K562 (cell line): ENCODE measurements around the gene ZNF565. TPM values are rescaled to one million over a fixed set of nuclear protein-coding genes. Genes with fewer than 3 reads are reported as not detected.

Experiments used
- ATAC-seq: fragments of 200-7000 bp; cut with Tn5 transposase; 3 replicates; pipeline ENCODE4 v1.9.1; 2020; ENCODE audit warnings: moderate library complexity
- BruUV-seq: library from RNA; stranded (reverse); fragments of 400-500 nt; replicated peaks from 2 replicates; lab custom pipeline; 2021; lab: Mats Ljungman, UMichigan
- CTCF ChIA-PET: fragments of 300-600 bp; formaldehyde crosslinking; extraction: SDS; loops from one replicate; lab custom pipeline; 2021; ENCODE audit warnings: low intra/inter-chr PET ratio; lab: Yijun Ruan, JAX
- POLR2A ChIA-PET: fragments of 300-600, 350-650 bp; sonication (Branson Sonifier 250); formaldehyde crosslinking; extraction: SDS; loops from one replicate; lab custom pipeline; 2021; ENCODE audit warnings: antibody characterized with exemption, inconsistent platforms; lab: Yijun Ruan, JAX
- DNase-seq, 4 experiments: peaks; one replicate each; pipeline versions ENCODE4 v3.0.0 to v3.0.0-alpha.2; 2011 to 2018; ENCODE audit warnings: low spot score in 3 of 4, mixed read lengths in 3 of 4; ENCODE audit errors: extremely low read depth in 1 of 4
- FAIRE-seq: peaks from 2 replicates; lab custom pipeline; 2011; peaks lifted over from hg19 to GRCh38; lab: Jason Lieb, UNC
- H2AFZ ChIP-seq: 2 replicates; pipeline ENCODE4 v1.6.0; 2011; ENCODE audit warnings: low read depth, low read length, control low read depth, inconsistent platforms
- H3K27ac ChIP-seq: fragments of 200-600 bp; 3 replicates; pipeline ENCODE4 v1.8.0; 2011; ENCODE audit warnings: low read depth, mild to moderate bottlenecking, control low read depth, inconsistent platforms, low read length, moderate library complexity, mixed read lengths; ENCODE audit errors: extremely low read depth
- H3K27me3 ChIP-seq, 2 experiments: fragments of 300-600 bp in 1 of 2; 2 replicates in 1 of 2; 3 replicates in 1 of 2; pipeline versions ENCODE4 v1.6.0 to v1.8.0; 2011; ENCODE audit warnings: inconsistent platforms in 2 of 2, low read length in 2 of 2, mild to moderate bottlenecking in 1 of 2, mixed read lengths in 1 of 2, moderate library complexity in 1 of 2; ENCODE audit not compliant: control insufficient read depth in 2 of 2, insufficient read depth in 2 of 2
- H3K36me3 ChIP-seq: fragments of 300-600 bp; 3 replicates; pipeline ENCODE4 v1.8.0; 2011; ENCODE audit warnings: mild to moderate bottlenecking, low read length, inconsistent platforms; ENCODE audit not compliant: control insufficient read depth, insufficient read depth
- H3K4me1 ChIP-seq, 2 experiments: fragments of 200-600 bp in 1 of 2; replicated peaks in 1 of 2; 2 replicates in 1 of 2; 3 replicates in 1 of 2; pipeline versions ENCODE4 v1.5.1 to v1.8.0; 2011; ENCODE audit warnings: inconsistent platforms in 2 of 2, low read length in 2 of 2, mild to moderate bottlenecking in 1 of 2, mixed read lengths in 1 of 2, moderate library complexity in 1 of 2; ENCODE audit not compliant: control insufficient read depth in 2 of 2, insufficient read depth in 2 of 2
- H3K4me2 ChIP-seq: 2 replicates; pipeline ENCODE4 v1.6.1; 2011; ENCODE audit warnings: low read length, control low read depth, inconsistent platforms, mixed read lengths; ENCODE audit not compliant: insufficient read depth
- H3K4me3 ChIP-seq: fragments of 200-600 bp; sonication (generic), shearing (Covaris generic); 2 replicates; pipeline ENCODE4 v1.5.1; 2016; ENCODE audit warnings: control low read depth, inconsistent platforms
- H3K79me2 ChIP-seq: fragments of 200-600 bp; 3 replicates; pipeline ENCODE4 v1.8.0; 2011; ENCODE audit warnings: low read length, inconsistent platforms; ENCODE audit not compliant: control insufficient read depth, insufficient read depth
- H3K9ac ChIP-seq, 2 experiments: 2 replicates each; pipeline versions ENCODE4 v1.6.0 to v1.6.1; 2011; ENCODE audit warnings: low read depth in 2 of 2, low read length in 2 of 2, control low read depth in 1 of 2, inconsistent platforms in 1 of 2, mild to moderate bottlenecking in 1 of 2, mixed read lengths in 1 of 2; ENCODE audit not compliant: insufficient read depth in 1 of 2
- H3K9me1 ChIP-seq: one replicate; pipeline ENCODE4 v1.6.0; 2011; ENCODE audit warnings: inconsistent platforms, mild to moderate bottlenecking, low read length, moderate library complexity; ENCODE audit not compliant: control insufficient read depth, insufficient read depth
- H3K9me3 ChIP-seq: replicated peaks from 2 replicates; pipeline ENCODE4 v1.5.1; 2011; ENCODE audit warnings: low read depth, low read length, inconsistent platforms; ENCODE audit not compliant: control insufficient read depth, insufficient read depth
- H4K20me1 ChIP-seq: replicated peaks from 2 replicates; pipeline ENCODE4 v1.6.1; 2011; ENCODE audit warnings: low read length, inconsistent platforms, mixed read lengths; ENCODE audit not compliant: control insufficient read depth, insufficient read depth
- CCNT2 ChIP-seq: IDR thresholded peaks from 2 replicates; pipeline ENCODE4 v1.6.1; 2011; ENCODE audit warnings: borderline replicate concordance, low read depth, mild to moderate bottlenecking, moderate library complexity, mixed read lengths, low read length; ENCODE audit not compliant: insufficient read length; ENCODE audit errors: extremely low read depth
- DNMT1 ChIP-seq: fragments of 450-650 bp; IDR thresholded peaks from 2 replicates; pipeline ENCODE4 v1.6.1; 2016; ENCODE audit warnings: antibody characterized with exemption, mild to moderate bottlenecking
- EP400 ChIP-seq: fragments of 450-650 bp; IDR thresholded peaks from 2 replicates; pipeline ENCODE4 v1.6.1; 2017; ENCODE audit warnings: antibody characterized with exemption, mild to moderate bottlenecking, moderate library complexity
- ETV6 ChIP-seq, 3 experiments: fragments of 150-350 bp in 1 of 3; sonication (generic) in 1 of 3; formaldehyde crosslinking in 1 of 3; IDR thresholded peaks; 2 replicates each; pipeline versions ENCODE4 v1.6.1 to v1.8.0; 2014 to 2022; ENCODE audit warnings: borderline replicate concordance in 2 of 3, low read depth in 2 of 3, antibody characterized with exemption in 1 of 3, low read length in 1 of 3, mild to moderate bottlenecking in 1 of 3, missing genetic modification reagents in 1 of 3
- MIER1 ChIP-seq: fragments of 450-650 bp; IDR thresholded peaks from 2 replicates; pipeline ENCODE4 v1.6.1; 2016; ENCODE audit warnings: antibody characterized with exemption, mild to moderate bottlenecking, low read depth
- NCOA6 ChIP-seq: fragments of 450-650 bp; IDR thresholded peaks from 2 replicates; pipeline ENCODE4 v1.6.1; 2017; ENCODE audit warnings: mild to moderate bottlenecking
- NFE2L1 ChIP-seq: fragments of 450-650 bp; IDR thresholded peaks from 2 replicates; pipeline ENCODE4 v1.6.1; 2016; ENCODE audit warnings: missing genetic modification characterization, low read depth, mild to moderate bottlenecking, missing compliant biosample characterization, moderate library complexity, borderline replicate concordance
- ZNF431 ChIP-seq: sonication (generic); formaldehyde crosslinking; IDR thresholded peaks from 2 replicates; pipeline ENCODE4 v1.8.0; 2022; ENCODE audit warnings: mild to moderate bottlenecking, missing genetic modification reagents
- ZNF445 ChIP-seq: fragments of 250-450 bp; sonication (Bioruptor Pico); IDR thresholded peaks from 2 replicates; pipeline ENCODE4 v1.4.0; 2020; ENCODE audit warnings: low read depth, mild to moderate bottlenecking, moderate library complexity
- ZNF764 ChIP-seq: fragments of 250-450 bp; sonication (Bioruptor Pico); IDR thresholded peaks from 2 replicates; pipeline ENCODE4 v1.4.0; 2020; ENCODE audit warnings: low read depth, mild to moderate bottlenecking, moderate library complexity
- WGBS: fragments of 100-300 bp; shearing (Covaris generic); methylation state at CpG from one replicate; pipeline ENCODE4 v1.1.6; 2016; ENCODE audit warnings: low coverage, mixed read lengths; ENCODE audit not compliant: insufficient coverage; ENCODE audit errors: missing lambda C conversion rate; 5-methylcytosine and 5-hydroxymethylcytosine counted together
- in situ Hi-C: fragments of 300-500 bp; cut with MboI; formaldehyde crosslinking; loops from 4 replicates; pipeline ENCODE4 v1.15.0; 2018; ENCODE audit warnings: inconsistent platforms, mixed read lengths
- intact Hi-C: fragments of 100-400 bp; cut with micrococcal nuclease; formaldehyde crosslinking; loops from 2 replicates; pipeline ENCODE4 v1.14.2; 2022
- polyA plus RNA-seq, 8 experiments: library from polyadenylated mRNA; depleted of rRNA in 4 of 8; stranded (reverse) in 5 of 8; unstranded in 3 of 8; fragments of >200 nt; fragmentation: Nextera tagmentation in 2 of 8; fragmentation: Illumina TruSeq in 1 of 8; extraction: Ambion mirVana in 2 of 8; extraction: Trizol in 1 of 8; gene quantifications; 2 replicates each; pipeline versions ENCODE4 v1.2.1 to v1.2.3, GENCODE V29; 2011 to 2014; ENCODE audit warnings: inconsistent platforms in 1 of 8, missing spikeins in 1 of 8
- total RNA-seq, 7 experiments: library from RNA; depleted of rRNA in 6 of 7; stranded (reverse); fragments of >200 nt in 6 of 7; fragmentation: Illumina TruSeq in 2 of 7; extraction: Trizol in 2 of 7; gene quantifications; 2 replicates each; pipeline versions ENCODE4 v1.2.1 to v1.2.3, GENCODE V29; 2011 to 2021; ENCODE audit warnings: low replicate concordance in 1 of 7
- TF ChIP-seq, protein P1 (sequence below): fragments of 250-450 bp; sonication (Bioruptor Pico); IDR thresholded peaks from 2 replicates; pipeline ENCODE4 v1.5.0; 2022; ENCODE audit warnings: mild to moderate bottlenecking
- TF ChIP-seq, protein P2 (sequence below): fragments of 450-650 bp; formaldehyde crosslinking; IDR thresholded peaks from 2 replicates; pipeline ENCODE4 v1.4.0; 2020; ENCODE audit warnings: mild to moderate bottlenecking, mixed read lengths
- TF ChIP-seq, protein P3 (sequence below): fragments of 450-650 bp; formaldehyde crosslinking; IDR thresholded peaks from 2 replicates; pipeline ENCODE4 v1.4.0; 2022; ENCODE audit warnings: missing genetic modification characterization

Gene ZNF565
- total and polyA plus RNA-seq, 9 of the 15 experiments (the other 6 are each of a cell fraction or from before 2014, with no cell fraction given) = 1.3 to 3.2 (median 2.6) TPM

DNA sequence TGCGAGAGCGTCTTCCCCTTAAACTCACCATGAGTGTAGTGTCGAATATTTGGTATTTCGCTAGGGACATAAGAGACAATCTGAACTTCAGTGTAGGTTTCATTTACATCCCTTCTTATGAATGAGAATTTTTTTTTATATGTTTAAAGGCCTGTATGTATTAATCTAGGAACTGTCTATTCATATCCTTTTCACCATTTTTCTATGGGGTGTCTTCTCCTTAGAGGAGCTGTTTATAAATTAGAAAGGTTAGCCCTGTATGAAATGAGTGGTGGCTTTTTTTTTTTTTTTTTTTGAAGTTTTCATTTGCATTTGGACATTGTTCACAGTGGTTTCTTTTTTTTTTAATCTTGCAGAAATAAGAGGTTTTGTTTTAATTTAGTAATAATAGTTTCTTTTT lies 8.0 kb upstream of the ZNF565 start (continued):
- TF ChIP-seq NFE2L1 (tag) = no peak
- TF ChIP-seq, protein P1, sequence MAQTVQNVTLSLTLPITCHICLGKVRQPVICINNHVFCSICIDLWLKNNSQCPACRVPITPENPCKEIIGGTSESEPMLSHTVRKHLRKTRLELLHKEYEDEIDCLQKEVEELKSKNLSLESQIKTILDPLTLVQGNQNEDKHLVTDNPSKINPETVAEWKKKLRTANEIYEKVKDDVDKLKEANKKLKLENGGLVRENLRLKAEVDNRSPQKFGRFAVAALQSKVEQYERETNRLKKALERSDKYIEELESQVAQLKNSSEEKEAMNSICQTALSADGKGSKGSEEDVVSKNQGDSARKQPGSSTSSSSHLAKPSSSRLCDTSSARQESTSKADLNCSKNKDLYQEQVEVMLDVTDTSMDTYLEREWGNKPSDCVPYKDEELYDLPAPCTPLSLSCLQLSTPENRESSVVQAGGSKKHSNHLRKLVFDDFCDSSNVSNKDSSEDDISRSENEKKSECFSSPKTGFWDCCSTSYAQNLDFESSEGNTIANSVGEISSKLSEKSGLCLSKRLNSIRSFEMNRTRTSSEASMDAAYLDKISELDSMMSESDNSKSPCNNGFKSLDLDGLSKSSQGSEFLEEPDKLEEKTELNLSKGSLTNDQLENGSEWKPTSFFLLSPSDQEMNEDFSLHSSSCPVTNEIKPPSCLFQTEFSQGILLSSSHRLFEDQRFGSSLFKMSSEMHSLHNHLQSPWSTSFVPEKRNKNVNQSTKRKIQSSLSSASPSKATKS (CRISPR knock-in tag) = no peak
- no peak for TF ChIP-seq ETV6 (IDR thresholded peaks at IDR 0.05; ENCODE audit: borderline replicate concordance in 1 of 2, low read depth in 2 of 2, low read length in 1 of 2)
- TF ChIP-seq ETV6 (CRISPR knock-in tag; IDR thresholded peaks at IDR 0.05; ENCODE audit: borderline replicate concordance) = no peak
- no peak for TF ChIP-seq ZNF764 (CRISPR knock-in tag)

DNA sequence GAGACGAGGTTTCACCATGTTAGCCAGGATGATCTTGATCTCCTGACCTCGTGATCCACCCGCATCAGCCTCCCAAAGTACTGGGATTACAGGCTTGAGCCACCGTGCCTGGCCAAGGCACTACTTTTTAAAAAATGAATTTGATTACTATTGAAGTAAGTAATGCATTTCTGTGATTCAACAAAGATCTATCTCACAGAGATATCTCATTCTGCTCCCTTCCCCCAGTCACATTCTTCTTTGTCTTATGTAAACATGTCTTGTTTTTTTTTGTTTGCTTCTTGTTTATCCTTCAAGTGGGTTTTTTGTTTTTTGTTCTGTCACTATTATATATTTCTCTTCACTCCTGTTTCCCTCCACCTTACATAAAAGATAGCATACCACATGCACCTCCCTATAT lies 7.0 kb upstream of the ZNF565 start:
- H3K9me3 ChIP-seq = no peaks in the 10 kb centered on the region
- BruUV-seq = no TSS peak
- in situ Hi-C loops = no loop called here
- no peak overlapping the region for H2AFZ ChIP-seq
- TF ChIP-seq NCOA6 (no peak), ZNF445 (no peak), ZNF431 (CRISPR knock-in tag) (no peak), MIER1 (no peak), CCNT2 (no peak), DNMT1 (no peak), EP400 (no peak)
- TF ChIP-seq, protein P2, sequence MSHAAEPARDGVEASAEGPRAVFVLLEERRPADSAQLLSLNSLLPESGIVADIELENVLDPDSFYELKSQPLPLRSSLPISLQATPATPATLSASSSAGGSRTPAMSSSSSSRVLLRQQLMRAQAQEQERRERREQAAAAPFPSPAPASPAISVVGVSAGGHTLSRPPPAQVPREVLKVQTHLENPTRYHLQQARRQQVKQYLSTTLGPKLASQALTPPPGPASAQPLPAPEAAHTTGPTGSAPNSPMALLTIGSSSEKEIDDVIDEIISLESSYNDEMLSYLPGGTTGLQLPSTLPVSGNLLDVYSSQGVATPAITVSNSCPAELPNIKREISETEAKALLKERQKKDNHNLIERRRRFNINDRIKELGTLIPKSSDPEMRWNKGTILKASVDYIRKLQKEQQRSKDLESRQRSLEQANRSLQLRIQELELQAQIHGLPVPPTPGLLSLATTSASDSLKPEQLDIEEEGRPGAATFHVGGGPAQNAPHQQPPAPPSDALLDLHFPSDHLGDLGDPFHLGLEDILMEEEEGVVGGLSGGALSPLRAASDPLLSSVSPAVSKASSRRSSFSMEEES = no peak
- TF ChIP-seq, protein P3, sequence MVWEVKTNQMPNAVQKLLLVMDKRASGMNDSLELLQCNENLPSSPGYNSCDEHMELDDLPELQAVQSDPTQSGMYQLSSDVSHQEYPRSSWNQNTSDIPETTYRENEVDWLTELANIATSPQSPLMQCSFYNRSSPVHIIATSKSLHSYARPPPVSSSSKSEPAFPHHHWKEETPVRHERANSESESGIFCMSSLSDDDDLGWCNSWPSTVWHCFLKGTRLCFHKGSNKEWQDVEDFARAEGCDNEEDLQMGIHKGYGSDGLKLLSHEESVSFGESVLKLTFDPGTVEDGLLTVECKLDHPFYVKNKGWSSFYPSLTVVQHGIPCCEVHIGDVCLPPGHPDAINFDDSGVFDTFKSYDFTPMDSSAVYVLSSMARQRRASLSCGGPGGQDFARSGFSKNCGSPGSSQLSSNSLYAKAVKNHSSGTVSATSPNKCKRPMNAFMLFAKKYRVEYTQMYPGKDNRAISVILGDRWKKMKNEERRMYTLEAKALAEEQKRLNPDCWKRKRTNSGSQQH = no peak
- H3K4me3 ChIP-seq = no peak overlapping the region
- no peak overlapping the region for H3K4me2 ChIP-seq
- H3K36me3 ChIP-seq = peaks cover 78% of the 10 kb centered on the region
- H3K4me1 ChIP-seq = peaks cover 0 to 11% of the 10 kb centered on the region in 2 experiments; a peak in 3 of 5 replicates
- no peak for ATAC-seq
- FAIRE-seq = no peak
- no peak overlapping the region for H3K27ac ChIP-seq
- H4K20me1 ChIP-seq = no peaks in the 10 kb centered on the region
- no peak for DNase-seq
- peaks cover 97% of the 10 kb centered on the region for H3K79me2 ChIP-seq
- intact Hi-C loops = no loop called here
- ChIA-PET CTCF (no interaction called here), POLR2A (interaction anchor here (0.7 to 1.1 kb wide), 2 partner anchors 13 to 678 kb away, joined by 3 read pairs; no protein-coding TSS in a partner anchor)
- no peaks in the 10 kb centered on the region for H3K27me3 ChIP-seq
- no peak overlapping the region for H3K9ac ChIP-seq
- no peaks in the 10 kb centered on the region for H3K9me1 ChIP-seq
- 83% methylated on average over 4 of the region's 4 CpGs for WGBS
